ENCODE results near the gene AUNIP. TPM values are rescaled to one million over a fixed set of nuclear protein-coding genes. Genes with fewer than 3 reads are reported as not detected.

AUNIP gene
- total and polyA plus RNA-seq, 2 of the 8 experiments (the other 6 are each of a cell fraction or from before 2014, with no cell fraction given): 18.6 to 23.2 TPM

- Histone ChIP-seq H3K36me3 (ENCODE audit: control insufficient read depth in 2 of 4, insufficient read depth in 4 of 4, low read length in 3 of 4) (peaks cover 25 to 58% (median 45%) of the 10 kb centered on the region in 4 experiments), H4K20me1 (replicated peaks in 1 of 2; ENCODE audit: control insufficient read depth in 1 of 2, insufficient read depth in 2 of 2, low read length in 2 of 2) (peaks cover 2 to 19% of the 10 kb centered on the region in 2 experiments), H3K79me1 (ENCODE audit: low read depth, low read length) (0 out of 2 replicates have a peak, but pooled peaks cover 3% of the 10 kb centered on the region), H2BK120ac (replicated peaks; ENCODE audit: low read depth, low read length) (no peak overlapping the region), H3K79me2 (ENCODE audit: control insufficient read depth in 1 of 2, insufficient read depth in 2 of 2, low read length in 2 of 2) (peaks cover 15 to 34% of the 10 kb centered on the region in 2 experiments), H2BK20ac (ENCODE audit: low read length) (no peak overlapping the region), H2AK5ac (ENCODE audit: low read depth, low read length) (no peak overlapping the region), H3K9ac (replicated peaks in 1 of 4; ENCODE audit: extremely low read depth in 1 of 4, low read depth in 3 of 4, low read length in 3 of 4) (no peak overlapping the region), H4K8ac (ENCODE audit: extremely low read depth, insufficient read depth, low read length) (no peak overlapping the region), H2BK15ac (ENCODE audit: low read length) (no peak overlapping the region), H3K4me3 (ENCODE audit: extremely low read depth in 1 of 4, insufficient read depth in 2 of 4, low read depth in 3 of 4, low read length in 4 of 4) (no peak overlapping the region), H3K23ac (ENCODE audit: insufficient read length) (no peak overlapping the region), H2BK5ac (ENCODE audit: low read depth, low read length) (no peak overlapping the region), H2BK12ac (ENCODE audit: low read depth, low read length) (no peak overlapping the region), H3K4me2 (ENCODE audit: insufficient read depth in 1 of 2, low read depth in 2 of 2, low read length in 2 of 2) (no peak overlapping the region), H3K56ac (replicated peaks; ENCODE audit: insufficient read length, low read depth, low read length) (no peak overlapping the region), H3K4me1 (replicated peaks in 1 of 4; ENCODE audit: control insufficient read depth in 3 of 4, insufficient read depth in 4 of 4, low read length in 3 of 4) (peaks cover 5 to 11% (median 8%) of the 10 kb centered on the region in 4 experiments; a peak in 6 of 7 replicates), H3K27ac (ENCODE audit: low read depth, low read length) (no peak overlapping the region), H3K18ac (ENCODE audit: extremely low read depth, low read length) (no peak overlapping the region), H3K4ac (replicated peaks; ENCODE audit: insufficient read length, low read depth, low read length) (no peak overlapping the region), H3K14ac (ENCODE audit: insufficient read length) (no peak overlapping the region), H4K5ac (ENCODE audit: insufficient read length, low read depth, low read length) (no peak overlapping the region), H2AFZ (ENCODE audit: low read length) (no peak overlapping the region), H4K91ac (replicated peaks; ENCODE audit: insufficient read length, low read length) (no peak overlapping the region), H3K9me3 (ENCODE audit: insufficient read depth in 2 of 2, low read depth in 1 of 2, low read length in 1 of 2) (no peaks in the 10 kb centered on the region), H3K23me2 (ENCODE audit: low read depth, low read length) (peaks cover 8% of the 10 kb centered on the region; the same call in 1 of the 2 replicates), H3K27me3 (replicated peaks in 1 of 4; ENCODE audit: control insufficient read depth in 3 of 4, extremely low read depth in 1 of 4, insufficient read depth in 3 of 4, low read length in 3 of 4) (no peaks in the 10 kb centered on the region)
- ChIA-PET CTCF (ENCODE audit: partially characterized antibody) (interaction anchor here (0.6 to 16.4 kb wide), 8 partner anchors 9 to 332 kb away, joined by 4 to 330 read pairs (median 6); partner anchors contain the start of genes CEP85, PAFAH2 and PAQR7), POLR2A (ENCODE audit: partially characterized antibody) (interaction anchor here (0.6 to 4.5 kb wide), 6 partner anchors 10 to 127 kb away, joined by 3 to 17 read pairs (median 4); no protein-coding TSS in a partner anchor)
- FAIRE-seq: no peak
- no peak for DNase-seq (ENCODE audit: low read depth in 1 of 2, low spot score in 2 of 2)
- 92% methylated on average over 3 of the region's 3 CpGs; no CpG with 5 or more reads in 1 of the 2 experiments for WGBS, 2 experiments (ENCODE audit: extremely low coverage in 1 of 2, insufficient coverage in 1 of 2, insufficient read length in 1 of 2, insufficient replicate concordance in 2 of 2, low coverage in 1 of 2, low lambda C conversion rate in 2 of 2, missing lambda C conversion rate in 1 of 2)
- TF ChIP-seq EZH2 (IDR thresholded peaks at IDR 0.05; ENCODE audit: low read depth, low read length, severe bottlenecking) (no peak), EGR1 (IDR thresholded peaks at IDR 0.05; ENCODE audit: borderline replicate concordance, low read depth, low read length) (no peak), CHD2 (IDR thresholded peaks at IDR 0.05; ENCODE audit: low read length) (no peak), BRCA1 (IDR thresholded peaks at IDR 0.05; ENCODE audit: low read depth, low read length) (no peak), RNF2 (IDR thresholded peaks at IDR 0.05; ENCODE audit: borderline replicate concordance, low read depth, low read length, missing control alignments, poor library complexity, severe bottlenecking) (no peak), SAP30 (IDR thresholded peaks at IDR 0.05; ENCODE audit: insufficient read depth, insufficient replicate concordance, low read length) (no peak), RAD21 (IDR thresholded peaks at IDR 0.05 in 1 of 2, conservative IDR thresholded peaks at IDR 0.05 in 1 of 2; ENCODE audit: low read depth in 2 of 2, low read length in 2 of 2) (no peak), RFX5 (IDR thresholded peaks at IDR 0.05; ENCODE audit: borderline replicate concordance, low read depth, low read length) (no peak), MAX (IDR thresholded peaks at IDR 0.05) (no peak), GTF2F1 (IDR thresholded peaks at IDR 0.05; ENCODE audit: borderline replicate concordance, low read depth, low read length) (no peak), NRF1 (IDR thresholded peaks at IDR 0.05; ENCODE audit: low read depth, low read length) (no peak), JUN (IDR thresholded peaks at IDR 0.05; ENCODE audit: low read depth, low read length) (no peak), ZNF274 (IDR thresholded peaks at IDR 0.05; ENCODE audit: borderline replicate concordance, extremely low read depth, low read length) (no peak)
Measured at GRCh38 chr1:25902462-25902861, 43.2 kb upstream of the AUNIP start.

Measured in H1 (cell line).